Measurements from ENCODE around the gene ATXN7. TPM values are rescaled to one million over a fixed set of nuclear protein-coding genes. Genes with fewer than 3 reads are reported as not detected.

Gene ATXN7
- polyA plus RNA-seq, 1 donor from 2014 or later: 6.7 TPM

- no peak overlapping the region for H3K4me2 ChIP-seq (ENCODE audit: low read length)
- no peaks in the 10 kb centered on the region for H3K9me3 ChIP-seq (ENCODE audit: low read length)
- H3K9me2 ChIP-seq (ENCODE audit: insufficient read depth, low read length): no peaks in the 10 kb centered on the region
- H3K36me3 ChIP-seq (ENCODE audit: insufficient read depth, low read length): no peaks in the 10 kb centered on the region
- H3K27ac ChIP-seq (ENCODE audit: low read length): no peak overlapping the region
- H2AFZ ChIP-seq (ENCODE audit: low read depth, low read length): no peak overlapping the region
- H3F3A ChIP-seq (ENCODE audit: insufficient read depth, low read length, poor library complexity, severe bottlenecking): no peaks in the 10 kb centered on the region
- no peak for TF ChIP-seq MXI1 (conservative IDR thresholded peaks at IDR 0.05; ENCODE audit: poor library complexity, severe bottlenecking)
- no peak for TF ChIP-seq EZH2 (IDR thresholded peaks at IDR 0.05; ENCODE audit: borderline replicate concordance, insufficient read depth, low read length, poor library complexity, severe bottlenecking)
- TF ChIP-seq, protein P1, sequence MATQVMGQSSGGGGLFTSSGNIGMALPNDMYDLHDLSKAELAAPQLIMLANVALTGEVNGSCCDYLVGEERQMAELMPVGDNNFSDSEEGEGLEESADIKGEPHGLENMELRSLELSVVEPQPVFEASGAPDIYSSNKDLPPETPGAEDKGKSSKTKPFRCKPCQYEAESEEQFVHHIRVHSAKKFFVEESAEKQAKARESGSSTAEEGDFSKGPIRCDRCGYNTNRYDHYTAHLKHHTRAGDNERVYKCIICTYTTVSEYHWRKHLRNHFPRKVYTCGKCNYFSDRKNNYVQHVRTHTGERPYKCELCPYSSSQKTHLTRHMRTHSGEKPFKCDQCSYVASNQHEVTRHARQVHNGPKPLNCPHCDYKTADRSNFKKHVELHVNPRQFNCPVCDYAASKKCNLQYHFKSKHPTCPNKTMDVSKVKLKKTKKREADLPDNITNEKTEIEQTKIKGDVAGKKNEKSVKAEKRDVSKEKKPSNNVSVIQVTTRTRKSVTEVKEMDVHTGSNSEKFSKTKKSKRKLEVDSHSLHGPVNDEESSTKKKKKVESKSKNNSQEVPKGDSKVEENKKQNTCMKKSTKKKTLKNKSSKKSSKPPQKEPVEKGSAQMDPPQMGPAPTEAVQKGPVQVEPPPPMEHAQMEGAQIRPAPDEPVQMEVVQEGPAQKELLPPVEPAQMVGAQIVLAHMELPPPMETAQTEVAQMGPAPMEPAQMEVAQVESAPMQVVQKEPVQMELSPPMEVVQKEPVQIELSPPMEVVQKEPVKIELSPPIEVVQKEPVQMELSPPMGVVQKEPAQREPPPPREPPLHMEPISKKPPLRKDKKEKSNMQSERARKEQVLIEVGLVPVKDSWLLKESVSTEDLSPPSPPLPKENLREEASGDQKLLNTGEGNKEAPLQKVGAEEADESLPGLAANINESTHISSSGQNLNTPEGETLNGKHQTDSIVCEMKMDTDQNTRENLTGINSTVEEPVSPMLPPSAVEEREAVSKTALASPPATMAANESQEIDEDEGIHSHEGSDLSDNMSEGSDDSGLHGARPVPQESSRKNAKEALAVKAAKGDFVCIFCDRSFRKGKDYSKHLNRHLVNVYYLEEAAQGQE (IDR thresholded peaks at IDR 0.05; ENCODE audit: borderline replicate concordance): no peak
- TF ChIP-seq EP300 (conservative IDR thresholded peaks at IDR 0.05; ENCODE audit: poor library complexity, severe bottlenecking): no peak
- no peak for TF ChIP-seq POLR2AphosphoS5 (IDR thresholded peaks at IDR 0.05)
- no peak for TF ChIP-seq CTCF (IDR thresholded peaks at IDR 0.05; ENCODE audit: poor library complexity, severe bottlenecking)
- TF ChIP-seq RAD21 (conservative IDR thresholded peaks at IDR 0.05): no peak
- no peak for TF ChIP-seq SMC3 (conservative IDR thresholded peaks at IDR 0.05; ENCODE audit: poor library complexity)
- TF ChIP-seq TAF1 (IDR thresholded peaks at IDR 0.05; ENCODE audit: low read depth): no peak
- no peaks in the 10 kb centered on the region for H3K79me2 ChIP-seq (replicated peaks; ENCODE audit: insufficient read depth, low read length)
- no peaks in the 10 kb centered on the region for H3K27me3 ChIP-seq (ENCODE audit: insufficient read depth, low read depth, low read length)
- no peak overlapping the region for H3K4me3 ChIP-seq (ENCODE audit: low read length)
- H3K9ac ChIP-seq (ENCODE audit: low read length): no peak overlapping the region
- H4K20me1 ChIP-seq (ENCODE audit: insufficient read depth): no peaks in the 10 kb centered on the region
Observed at GRCh38 chr3:63900459-63900858, 36.8 kb downstream of the ATXN7 start.

GRCh38 chr3:63905731-63906620, 42.3 kb downstream of the ATXN7 start:
- no peak overlapping the region for H3K9ac ChIP-seq (ENCODE audit: low read length)
- H3K4me2 ChIP-seq (ENCODE audit: low read length): no peak overlapping the region
- no peak overlapping the region for H3K27ac ChIP-seq (ENCODE audit: low read length)
- peaks cover 4% of the 10 kb centered on the region for H3F3A ChIP-seq (ENCODE audit: insufficient read depth, low read length, poor library complexity, severe bottlenecking)
- no peak for TF ChIP-seq EP300 (conservative IDR thresholded peaks at IDR 0.05; ENCODE audit: poor library complexity, severe bottlenecking)
- no peak for TF ChIP-seq POLR2AphosphoS5 (IDR thresholded peaks at IDR 0.05)
- TF ChIP-seq EZH2 (IDR thresholded peaks at IDR 0.05; ENCODE audit: borderline replicate concordance, insufficient read depth, low read length, poor library complexity, severe bottlenecking): no peak
- no peak for TF ChIP-seq SMC3 (conservative IDR thresholded peaks at IDR 0.05; ENCODE audit: poor library complexity)
- TF ChIP-seq RAD21 (conservative IDR thresholded peaks at IDR 0.05): no peak
- no peak for TF ChIP-seq TAF1 (IDR thresholded peaks at IDR 0.05; ENCODE audit: low read depth)
- TF ChIP-seq, protein P1 (IDR thresholded peaks at IDR 0.05; ENCODE audit: borderline replicate concordance): no peak
- TF ChIP-seq MXI1 (conservative IDR thresholded peaks at IDR 0.05; ENCODE audit: poor library complexity, severe bottlenecking): no peak
- no peaks in the 10 kb centered on the region for H3K9me2 ChIP-seq (ENCODE audit: insufficient read depth, low read length)
- peaks cover 10% of the 10 kb centered on the region for H3K79me2 ChIP-seq (replicated peaks; ENCODE audit: insufficient read depth, low read length)
- H3K27me3 ChIP-seq (ENCODE audit: insufficient read depth, low read depth, low read length): no peaks in the 10 kb centered on the region
- H3K36me3 ChIP-seq (ENCODE audit: insufficient read depth, low read length): no peaks in the 10 kb centered on the region
- no peaks in the 10 kb centered on the region for H4K20me1 ChIP-seq (ENCODE audit: insufficient read depth)
- H2AFZ ChIP-seq (ENCODE audit: low read depth, low read length): no peak overlapping the region
- H3K4me3 ChIP-seq (ENCODE audit: low read length): no peak overlapping the region
- no peaks in the 10 kb centered on the region for H3K9me3 ChIP-seq (ENCODE audit: low read length)
